GM12878 (cell line): ENCODE data around the gene ERCC1. TPM values are rescaled to one million over a fixed set of nuclear protein-coding genes. Genes with fewer than 3 reads are reported as not detected.

Experiments
- ATAC-seq: fragments of 200-7000 bp; cut with Tn5 transposase; 3 replicates; pipeline ENCODE4 v1.9.1; 2020; ENCODE audit warnings: mild to moderate bottlenecking, moderate library complexity
- BruUV-seq: library from RNA; stranded (reverse); fragments of 400-500 nt; replicated peaks from 2 replicates; lab custom pipeline; 2021; lab: Mats Ljungman, UMichigan
- CTCF ChIA-PET: fragments of 300-600 bp; sonication (Branson Sonifier 250); formaldehyde crosslinking; extraction: SDS; loops from one replicate; lab custom pipeline; 2021; ENCODE audit warnings: inconsistent platforms; lab: Yijun Ruan, JAX
- POLR2A ChIA-PET: fragments of 350-600 bp; formaldehyde crosslinking; extraction: SDS; loops from one replicate; lab custom pipeline; 2021; ENCODE audit warnings: inconsistent platforms; lab: Charles Lee
- RAD21 ChIA-PET: fragments of 300-600 bp; sonication (Branson Sonifier 250); formaldehyde crosslinking; loops from one replicate; lab custom pipeline; 2023; ENCODE audit warnings: antibody characterized with exemption; ENCODE audit not compliant: unreplicated experiment; lab: Charles Lee
- SMC1A ChIA-PET: fragments of 300-600 bp; sonication (Branson Sonifier 250); formaldehyde crosslinking; loops from one replicate; lab custom pipeline; 2023; ENCODE audit not compliant: unreplicated experiment, uncharacterized antibody; lab: Charles Lee
- DNase-seq: peaks from one replicate; pipeline ENCODE4 v3.0.0-alpha.2; 2011; ENCODE audit warnings: low read depth, low spot score
- FAIRE-seq: peaks from 3 replicates; lab custom pipeline; 2011; peaks lifted over from hg19 to GRCh38; lab: Jason Lieb, UNC
- H2AFZ ChIP-seq: 2 replicates; pipeline ENCODE4 v1.6.0; 2011; ENCODE audit warnings: low read depth, low read length, control low read depth; ENCODE audit not compliant: control insufficient read depth
- H3K27ac ChIP-seq: 2 replicates; pipeline ENCODE4 v1.5.1; 2011; ENCODE audit warnings: control low read depth; ENCODE audit not compliant: control insufficient read depth, insufficient read depth
- H3K27me3 ChIP-seq, 2 experiments: replicated peaks in 1 of 2; 2 replicates each; pipeline versions ENCODE4 v1.6.0 to v1.6.1; 2011; ENCODE audit warnings: low read length in 1 of 2; ENCODE audit not compliant: control insufficient read depth in 2 of 2, insufficient read depth in 2 of 2
- H3K36me3 ChIP-seq, 2 experiments: 2 replicates each; pipeline ENCODE4 v1.5.1; 2011; ENCODE audit warnings: low read length in 1 of 2; ENCODE audit not compliant: control insufficient read depth in 2 of 2, insufficient read depth in 2 of 2
- H3K4me1 ChIP-seq: 2 replicates; pipeline ENCODE4 v1.6.1; 2011; ENCODE audit warnings: mild to moderate bottlenecking, low read length, moderate library complexity, mixed read lengths; ENCODE audit not compliant: control insufficient read depth, insufficient read depth
- H3K4me2 ChIP-seq: 2 replicates; pipeline ENCODE4 v1.6.0; 2011; ENCODE audit warnings: control low read depth; ENCODE audit not compliant: control insufficient read depth, insufficient read depth
- H3K4me3 ChIP-seq: fragments of 200-600 bp; sonication (generic); 2 replicates; pipeline ENCODE4 v1.5.1; 2016
- H3K79me2 ChIP-seq: 2 replicates; pipeline ENCODE4 v1.6.0; 2011; ENCODE audit warnings: low read length; ENCODE audit not compliant: control insufficient read depth, insufficient read depth
- H3K9ac ChIP-seq: 2 replicates; pipeline ENCODE4 v1.8.0; 2011; ENCODE audit warnings: low read length, control low read depth, mixed read lengths; ENCODE audit not compliant: control insufficient read depth, insufficient read depth
- H3K9me3 ChIP-seq: replicated peaks from 3 replicates; pipeline ENCODE4 v1.5.1; 2011; ENCODE audit warnings: mild to moderate bottlenecking, low read length; ENCODE audit not compliant: control insufficient read depth, insufficient read depth
- H4K20me1 ChIP-seq: 2 replicates; pipeline ENCODE4 v1.6.0; 2011; ENCODE audit not compliant: control insufficient read depth, insufficient read depth
- CTCF ChIP-seq, 3 experiments: IDR thresholded peaks in 2 of 3; conservative IDR thresholded peaks in 1 of 3; 2 replicates each; pipeline ENCODE4 v1.5.1; 2011; ENCODE audit warnings: low read depth in 3 of 3, low read length in 3 of 3, mild to moderate bottlenecking in 3 of 3, control low read depth in 2 of 3, moderate library complexity in 2 of 3, inconsistent platforms in 1 of 3, mixed read lengths in 1 of 3; ENCODE audit not compliant: control insufficient read depth in 2 of 3, insufficient read depth in 1 of 3; ENCODE audit errors: extremely low read depth in 1 of 3
- NFYA ChIP-seq: IDR thresholded peaks from 2 replicates; pipeline ENCODE4 v1.6.1; 2011; ENCODE audit warnings: low read depth, mild to moderate bottlenecking, low read length, improper control_type of control experiment, borderline replicate concordance
- RAD51 ChIP-seq: fragments of 450-650 bp; IDR thresholded peaks from 2 replicates; pipeline ENCODE4 v1.6.1; 2016; ENCODE audit warnings: moderate library complexity, mild to moderate bottlenecking, inconsistent platforms
- SIN3A ChIP-seq: IDR thresholded peaks from 2 replicates; pipeline ENCODE4 v1.6.1; 2012; ENCODE audit warnings: low read depth, low read length, improper control_type of control experiment
- SREBF1 ChIP-seq: IDR thresholded peaks from 2 replicates; pipeline ENCODE4 v1.6.1; 2012; ENCODE audit warnings: mild to moderate bottlenecking, low read length
- ZNF384 ChIP-seq: IDR thresholded peaks from 2 replicates; pipeline ENCODE4 v1.6.1; 2012; ENCODE audit warnings: low read depth, mild to moderate bottlenecking, low read length, improper control_type of control experiment, borderline replicate concordance
- WGBS: methylation state at CpG from one replicate; pipeline ENCODE4 v1.1.6; 2016; ENCODE audit warnings: low lambda C conversion rate; ENCODE audit not compliant: insufficient replicate concordance, insufficient coverage; ENCODE audit errors: missing lambda C conversion rate; 5-methylcytosine and 5-hydroxymethylcytosine counted together
- in situ Hi-C: fragments of 300-500 bp; cut with MboI; formaldehyde crosslinking; loops from 9 replicates; pipeline ENCODE4 v1.14.3; 2018; ENCODE audit warnings: mixed read lengths
- intact Hi-C: fragments of 100-400 bp; cut with micrococcal nuclease; formaldehyde crosslinking; loops from one replicate; pipeline ENCODE4 v1.14.2; 2022; ENCODE audit not compliant: unreplicated experiment
- polyA plus RNA-seq, 11 experiments: library from polyadenylated mRNA; depleted of rRNA in 4 of 11; unstranded in 6 of 11; stranded (reverse) in 5 of 11; fragments of >200 nt; fragmentation: Nextera tagmentation in 4 of 11; fragmentation: Illumina TruSeq in 1 of 11; extraction: Ambion mirVana in 4 of 11; extraction: Trizol in 1 of 11; gene quantifications; 1 replicate in 1 of 11; 2 replicates in 10 of 11; pipeline versions ENCODE4 v1.2.1 to v1.2.3, GENCODE V29; 2011 to 2016; ENCODE audit warnings: inconsistent platforms in 2 of 11, missing spikeins in 2 of 11, low read depth in 1 of 11
- total RNA-seq, 4 experiments: library from RNA; depleted of rRNA in 3 of 4; stranded (reverse); fragments of >200 nt in 3 of 4; fragmentation: Illumina TruSeq in 1 of 4; extraction: Trizol in 1 of 4; gene quantifications; 2 replicates each; pipeline versions ENCODE4 v1.2.1 to v1.2.3, GENCODE V29; 2013 to 2021

The ERCC1 gene
- total and polyA plus RNA-seq, 10 of the 15 experiments (the other 5 are each of a cell fraction or from before 2014, with no cell fraction given), result 14.7 to 104 (median 61.1) TPM

GRCh38 chr19:45395821-45396617 is 27.7 kb downstream of the ERCC1 start:
- no peaks in the 10 kb centered on the region for H3K4me1 ChIP-seq
- no peak overlapping the region for H3K4me3 ChIP-seq
- H3K36me3 ChIP-seq, result no peaks in the 10 kb centered on the region
- ChIA-PET CTCF (no interaction called here), SMC1A (no interaction called here), POLR2A (interaction anchor here (0.7 kb wide), 1 partner anchor 307 kb away, joined by 4 read pairs; no protein-coding TSS in a partner anchor), RAD21 (no interaction called here)
- intact Hi-C loops, result no loop called here
- ATAC-seq (no peak), DNase-seq (no peak), FAIRE-seq (no peak)
- no peak overlapping the region for H3K4me2 ChIP-seq
- no peak overlapping the region for H2AFZ ChIP-seq
- no TSS peak for BruUV-seq
- no peaks in the 10 kb centered on the region for H4K20me1 ChIP-seq
- no peak overlapping the region for H3K27ac ChIP-seq
- H3K79me2 ChIP-seq, result no peaks in the 10 kb centered on the region
- in situ Hi-C loops, result no loop called here
- WGBS, result 60% methylated on average over 36 of the region's 59 CpGs
- H3K27me3 ChIP-seq, result no peaks in the 10 kb centered on the region
- H3K9ac ChIP-seq, result no peak overlapping the region
- TF ChIP-seq SREBF1 (no peak), CTCF (IDR thresholded peaks at IDR 0.05 in 2 of 3, conservative IDR thresholded peaks at IDR 0.05 in 1 of 3; ENCODE audit: control insufficient read depth in 2 of 3, extremely low read depth in 1 of 3, insufficient read depth in 1 of 3, low read depth in 3 of 3, low read length in 3 of 3) (0 out of 6 replicates have a peak, but pooled peaks of 1 of the 3 experiments have one; percentile 8), NFYA (no peak), SIN3A (no peak), ZNF384 (no peak), RAD51 (no peak)
- no peaks in the 10 kb centered on the region for H3K9me3 ChIP-seq
